GM12872 (cell line): ENCODE results near the gene TATDN3.

ENCODE experiments used
- TF ChIP-seq, protein P1 (sequence below): IDR thresholded peaks from 3 replicates; pipeline ENCODE4 v1.5.1; 2011; ENCODE audit warnings: low read depth, mild to moderate bottlenecking, low read length, moderate library complexity; ENCODE audit not compliant: insufficient read depth

Gene TATDN3

DNA sequence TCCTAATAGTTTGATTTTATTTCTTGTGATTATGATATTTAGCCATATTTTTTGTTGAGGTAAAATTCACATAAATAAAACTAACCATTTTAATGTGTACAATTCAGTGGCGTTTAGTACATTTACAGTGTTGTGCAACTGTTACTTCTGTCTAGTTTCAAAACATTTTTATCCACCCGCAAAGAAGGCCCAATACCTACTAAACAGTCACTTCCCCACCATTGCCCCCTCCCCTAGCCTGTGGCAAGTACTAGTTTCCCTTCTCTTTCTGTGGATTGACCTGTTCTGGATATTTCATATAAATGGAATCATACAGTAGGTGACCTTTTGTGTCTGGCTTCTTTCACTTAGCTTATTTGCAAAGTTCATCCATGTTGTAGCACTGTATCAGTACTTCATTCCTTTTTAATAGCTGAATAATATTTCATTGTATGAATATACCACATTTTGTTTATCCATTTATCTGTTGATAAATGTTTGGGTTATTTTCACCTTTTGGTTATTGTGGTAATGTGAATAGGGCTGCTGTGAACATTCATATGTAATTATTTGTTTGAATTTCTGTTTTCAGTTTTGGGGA is 70.5 kb downstream of the TATDN3 start:
- TF ChIP-seq, protein P1, sequence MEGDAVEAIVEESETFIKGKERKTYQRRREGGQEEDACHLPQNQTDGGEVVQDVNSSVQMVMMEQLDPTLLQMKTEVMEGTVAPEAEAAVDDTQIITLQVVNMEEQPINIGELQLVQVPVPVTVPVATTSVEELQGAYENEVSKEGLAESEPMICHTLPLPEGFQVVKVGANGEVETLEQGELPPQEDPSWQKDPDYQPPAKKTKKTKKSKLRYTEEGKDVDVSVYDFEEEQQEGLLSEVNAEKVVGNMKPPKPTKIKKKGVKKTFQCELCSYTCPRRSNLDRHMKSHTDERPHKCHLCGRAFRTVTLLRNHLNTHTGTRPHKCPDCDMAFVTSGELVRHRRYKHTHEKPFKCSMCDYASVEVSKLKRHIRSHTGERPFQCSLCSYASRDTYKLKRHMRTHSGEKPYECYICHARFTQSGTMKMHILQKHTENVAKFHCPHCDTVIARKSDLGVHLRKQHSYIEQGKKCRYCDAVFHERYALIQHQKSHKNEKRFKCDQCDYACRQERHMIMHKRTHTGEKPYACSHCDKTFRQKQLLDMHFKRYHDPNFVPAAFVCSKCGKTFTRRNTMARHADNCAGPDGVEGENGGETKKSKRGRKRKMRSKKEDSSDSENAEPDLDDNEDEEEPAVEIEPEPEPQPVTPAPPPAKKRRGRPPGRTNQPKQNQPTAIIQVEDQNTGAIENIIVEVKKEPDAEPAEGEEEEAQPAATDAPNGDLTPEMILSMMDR, result no peak

GRCh38 chr1:212864201-212864600 is 72.5 kb downstream of the TATDN3 start:
- TF ChIP-seq, protein P1, result no peak
